SK-N-SH treated with all-trans-retinoic acid at 6 μM for 48 hours (cell line): ENCODE measurements around the gene PRPF8.

Experiments
- ATAC-seq: fragments of 200-7000 bp; cut with Tn5 transposase; 3 replicates; pipeline ENCODE4 v1.9.1; 2020; ENCODE audit warnings: mild to moderate bottlenecking, moderate library complexity
- BACH2 ChIP-seq: fragments of 250-450 bp; sonication (Bioruptor Pico); IDR thresholded peaks from 2 replicates; pipeline ENCODE4 v1.9.0; 2021; ENCODE audit warnings: mild to moderate bottlenecking, borderline replicate concordance
- CSDC2 ChIP-seq: fragments of 250-450 bp; sonication (Bioruptor Pico); IDR thresholded peaks from 2 replicates; pipeline ENCODE4 v1.5.0; 2020; ENCODE audit warnings: mild to moderate bottlenecking, moderate library complexity
- GLIS3 ChIP-seq: fragments of 250-450 bp; sonication (Bioruptor Pico); IDR thresholded peaks from 2 replicates; pipeline ENCODE4 v1.5.0; 2020; ENCODE audit warnings: mild to moderate bottlenecking, moderate library complexity
- ISL1 ChIP-seq: fragments of 250-450 bp; sonication (Bioruptor Pico); IDR thresholded peaks from 2 replicates; pipeline ENCODE4 v2.1.2; 2022; ENCODE audit warnings: mild to moderate bottlenecking, moderate library complexity
- OSR1 ChIP-seq: fragments of 250-450 bp; sonication (Bioruptor Pico); IDR thresholded peaks from 2 replicates; pipeline ENCODE4 v1.8.0; 2022; ENCODE audit warnings: moderate library complexity, mild to moderate bottlenecking, inconsistent platforms
- RARB ChIP-seq: fragments of 250-450 bp; sonication (Bioruptor Pico); IDR thresholded peaks from 2 replicates; pipeline ENCODE4 v1.8.0; 2021; ENCODE audit warnings: mild to moderate bottlenecking, moderate library complexity
- SNAI2 ChIP-seq: fragments of 250-450 bp; sonication (Bioruptor Pico); IDR thresholded peaks from 2 replicates; pipeline ENCODE4 v1.5.0; 2020; ENCODE audit warnings: mild to moderate bottlenecking, moderate library complexity
- TOX ChIP-seq: fragments of 250-450 bp; sonication (Bioruptor Pico); IDR thresholded peaks from 2 replicates; pipeline ENCODE4 v1.8.0; 2021; ENCODE audit warnings: mild to moderate bottlenecking, moderate library complexity, borderline replicate concordance
- ZFP30 ChIP-seq: fragments of 450-650 bp; formaldehyde crosslinking; IDR thresholded peaks from 2 replicates; pipeline ENCODE4 v1.5.0; 2022; ENCODE audit warnings: mild to moderate bottlenecking, moderate library complexity
- ZNF70 ChIP-seq: fragments of 450-650 bp; formaldehyde crosslinking; IDR thresholded peaks from 2 replicates; pipeline ENCODE4 v1.5.0; 2020; ENCODE audit warnings: mild to moderate bottlenecking, moderate library complexity
- TF ChIP-seq, protein P1 (sequence below): fragments of 250-450 bp; sonication (Bioruptor Pico); IDR thresholded peaks from 2 replicates; pipeline ENCODE4 v1.5.1; 2020; ENCODE audit warnings: low read depth, mild to moderate bottlenecking, moderate library complexity
- TF ChIP-seq, protein P2 (sequence below): fragments of 250-450 bp; sonication (Bioruptor Pico); IDR thresholded peaks from 2 replicates; pipeline ENCODE4 v1.8.0; 2020; ENCODE audit warnings: mild to moderate bottlenecking, moderate library complexity, borderline replicate concordance
- TF ChIP-seq, protein P3 (sequence below): fragments of 250-450 bp; sonication (Bioruptor Pico); IDR thresholded peaks from 2 replicates; pipeline ENCODE4 v1.5.0; 2020; ENCODE audit warnings: mild to moderate bottlenecking, moderate library complexity
- TF ChIP-seq, protein P4 (sequence below): fragments of 250-450 bp; sonication (Bioruptor Pico); IDR thresholded peaks from 2 replicates; pipeline ENCODE4 v1.8.0; 2021; ENCODE audit warnings: low read depth, mild to moderate bottlenecking, moderate library complexity, borderline replicate concordance

PRPF8 gene

DNA sequence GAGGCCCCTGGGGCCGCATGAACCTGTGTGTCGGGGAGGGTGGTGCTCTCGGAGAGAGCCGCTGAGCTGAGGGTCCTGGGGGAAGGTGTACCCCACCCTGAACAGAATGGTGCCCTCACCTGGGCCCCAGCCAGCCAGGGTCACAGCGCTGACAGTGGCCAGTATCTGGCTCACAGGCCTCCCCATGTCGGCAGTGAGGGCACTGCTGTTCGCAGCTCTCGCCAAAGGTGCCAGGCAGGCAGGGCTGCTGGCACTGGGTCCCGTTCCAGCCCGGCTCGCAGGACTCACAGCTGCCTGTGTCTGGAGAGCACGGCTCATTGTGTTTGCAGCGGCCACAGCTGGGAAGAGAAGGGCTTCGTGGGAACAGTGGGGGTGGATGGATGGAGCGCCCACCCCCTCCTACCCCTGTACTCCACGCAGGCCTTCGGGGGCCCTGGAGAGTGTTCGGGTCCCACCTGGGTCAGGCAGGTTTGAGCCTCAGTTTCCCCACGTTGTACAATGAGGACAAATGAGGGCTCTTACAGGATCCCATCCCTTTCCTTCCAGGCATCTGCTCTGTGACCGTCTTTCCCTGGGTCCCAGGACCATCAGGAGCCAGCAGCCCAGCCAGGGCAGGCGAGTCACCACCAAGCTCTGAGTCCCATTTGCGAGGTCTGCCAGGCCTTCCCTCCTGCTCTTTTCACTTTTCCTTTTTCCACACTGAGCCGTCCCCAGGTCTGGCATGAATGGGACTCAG lies 44.2 kb downstream of the PRPF8 start:
- ATAC-seq: no peak
- TF ChIP-seq, protein P1, sequence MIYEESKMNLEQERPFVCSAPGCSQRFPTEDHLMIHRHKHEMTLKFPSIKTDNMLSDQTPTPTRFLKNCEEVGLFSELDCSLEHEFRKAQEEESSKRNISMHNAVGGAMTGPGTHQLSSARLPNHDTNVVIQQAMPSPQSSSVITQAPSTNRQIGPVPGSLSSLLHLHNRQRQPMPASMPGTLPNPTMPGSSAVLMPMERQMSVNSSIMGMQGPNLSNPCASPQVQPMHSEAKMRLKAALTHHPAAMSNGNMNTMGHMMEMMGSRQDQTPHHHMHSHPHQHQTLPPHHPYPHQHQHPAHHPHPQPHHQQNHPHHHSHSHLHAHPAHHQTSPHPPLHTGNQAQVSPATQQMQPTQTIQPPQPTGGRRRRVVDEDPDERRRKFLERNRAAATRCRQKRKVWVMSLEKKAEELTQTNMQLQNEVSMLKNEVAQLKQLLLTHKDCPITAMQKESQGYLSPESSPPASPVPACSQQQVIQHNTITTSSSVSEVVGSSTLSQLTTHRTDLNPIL (CRISPR knock-in tag): no peak
- TF ChIP-seq ZFP30 (CRISPR knock-in tag) (no peak), SNAI2 (CRISPR knock-in tag) (no peak), ISL1 (no peak), ZNF70 (no peak), BACH2 (CRISPR knock-in tag) (no peak)
- TF ChIP-seq, protein P2, sequence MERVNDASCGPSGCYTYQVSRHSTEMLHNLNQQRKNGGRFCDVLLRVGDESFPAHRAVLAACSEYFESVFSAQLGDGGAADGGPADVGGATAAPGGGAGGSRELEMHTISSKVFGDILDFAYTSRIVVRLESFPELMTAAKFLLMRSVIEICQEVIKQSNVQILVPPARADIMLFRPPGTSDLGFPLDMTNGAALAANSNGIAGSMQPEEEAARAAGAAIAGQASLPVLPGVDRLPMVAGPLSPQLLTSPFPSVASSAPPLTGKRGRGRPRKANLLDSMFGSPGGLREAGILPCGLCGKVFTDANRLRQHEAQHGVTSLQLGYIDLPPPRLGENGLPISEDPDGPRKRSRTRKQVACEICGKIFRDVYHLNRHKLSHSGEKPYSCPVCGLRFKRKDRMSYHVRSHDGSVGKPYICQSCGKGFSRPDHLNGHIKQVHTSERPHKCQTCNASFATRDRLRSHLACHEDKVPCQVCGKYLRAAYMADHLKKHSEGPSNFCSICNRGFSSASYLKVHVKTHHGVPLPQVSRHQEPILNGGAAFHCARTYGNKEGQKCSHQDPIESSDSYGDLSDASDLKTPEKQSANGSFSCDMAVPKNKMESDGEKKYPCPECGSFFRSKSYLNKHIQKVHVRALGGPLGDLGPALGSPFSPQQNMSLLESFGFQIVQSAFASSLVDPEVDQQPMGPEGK (CRISPR knock-in tag): no peak
- TF ChIP-seq, protein P3, sequence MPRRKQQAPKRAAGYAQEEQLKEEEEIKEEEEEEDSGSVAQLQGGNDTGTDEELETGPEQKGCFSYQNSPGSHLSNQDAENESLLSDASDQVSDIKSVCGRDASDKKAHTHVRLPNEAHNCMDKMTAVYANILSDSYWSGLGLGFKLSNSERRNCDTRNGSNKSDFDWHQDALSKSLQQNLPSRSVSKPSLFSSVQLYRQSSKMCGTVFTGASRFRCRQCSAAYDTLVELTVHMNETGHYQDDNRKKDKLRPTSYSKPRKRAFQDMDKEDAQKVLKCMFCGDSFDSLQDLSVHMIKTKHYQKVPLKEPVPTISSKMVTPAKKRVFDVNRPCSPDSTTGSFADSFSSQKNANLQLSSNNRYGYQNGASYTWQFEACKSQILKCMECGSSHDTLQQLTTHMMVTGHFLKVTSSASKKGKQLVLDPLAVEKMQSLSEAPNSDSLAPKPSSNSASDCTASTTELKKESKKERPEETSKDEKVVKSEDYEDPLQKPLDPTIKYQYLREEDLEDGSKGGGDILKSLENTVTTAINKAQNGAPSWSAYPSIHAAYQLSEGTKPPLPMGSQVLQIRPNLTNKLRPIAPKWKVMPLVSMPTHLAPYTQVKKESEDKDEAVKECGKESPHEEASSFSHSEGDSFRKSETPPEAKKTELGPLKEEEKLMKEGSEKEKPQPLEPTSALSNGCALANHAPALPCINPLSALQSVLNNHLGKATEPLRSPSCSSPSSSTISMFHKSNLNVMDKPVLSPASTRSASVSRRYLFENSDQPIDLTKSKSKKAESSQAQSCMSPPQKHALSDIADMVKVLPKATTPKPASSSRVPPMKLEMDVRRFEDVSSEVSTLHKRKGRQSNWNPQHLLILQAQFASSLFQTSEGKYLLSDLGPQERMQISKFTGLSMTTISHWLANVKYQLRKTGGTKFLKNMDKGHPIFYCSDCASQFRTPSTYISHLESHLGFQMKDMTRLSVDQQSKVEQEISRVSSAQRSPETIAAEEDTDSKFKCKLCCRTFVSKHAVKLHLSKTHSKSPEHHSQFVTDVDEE (CRISPR knock-in tag): no peak

DNA sequence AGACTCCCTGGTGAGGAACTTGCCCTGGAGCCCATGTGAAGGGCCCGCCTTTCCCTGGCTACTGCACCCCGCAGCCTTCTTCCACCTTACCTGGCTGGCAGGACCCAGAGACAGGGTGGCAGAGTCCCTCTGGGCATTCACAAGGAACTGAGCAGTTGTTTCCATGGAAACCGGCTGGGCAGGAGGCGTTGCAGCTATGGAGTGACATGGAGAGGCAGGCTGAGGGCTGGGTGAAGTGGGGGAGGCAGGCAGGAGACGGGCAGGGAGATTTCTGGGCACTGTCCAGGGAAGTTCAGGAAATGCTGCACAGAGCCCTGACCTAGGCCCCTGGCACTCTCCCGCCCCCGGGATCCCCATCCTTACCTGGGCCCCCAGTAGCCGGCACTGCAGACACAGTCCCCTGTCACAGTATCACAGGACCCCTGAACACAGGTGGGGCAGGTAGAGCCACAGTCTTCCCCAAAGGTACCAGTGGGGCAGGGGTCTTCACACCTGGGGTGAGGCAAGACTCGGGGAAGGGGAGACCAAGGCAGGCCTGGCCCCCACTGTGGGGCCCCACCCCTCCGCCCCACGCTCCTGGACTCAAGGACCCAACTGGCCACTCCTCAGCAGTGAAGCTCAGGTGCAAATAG lies 45.0 kb downstream of the PRPF8 start:
- no peak for ATAC-seq
- TF ChIP-seq SNAI2 (CRISPR knock-in tag): no peak
- no peak for TF ChIP-seq ZNF70
- TF ChIP-seq, protein P3 (CRISPR knock-in tag): no peak
- TF ChIP-seq, protein P2 (CRISPR knock-in tag): no peak
- TF ChIP-seq OSR1 (CRISPR knock-in tag): no peak
- TF ChIP-seq TOX (CRISPR knock-in tag): no peak
- no peak for TF ChIP-seq CSDC2 (CRISPR knock-in tag)
- TF ChIP-seq, protein P4, sequence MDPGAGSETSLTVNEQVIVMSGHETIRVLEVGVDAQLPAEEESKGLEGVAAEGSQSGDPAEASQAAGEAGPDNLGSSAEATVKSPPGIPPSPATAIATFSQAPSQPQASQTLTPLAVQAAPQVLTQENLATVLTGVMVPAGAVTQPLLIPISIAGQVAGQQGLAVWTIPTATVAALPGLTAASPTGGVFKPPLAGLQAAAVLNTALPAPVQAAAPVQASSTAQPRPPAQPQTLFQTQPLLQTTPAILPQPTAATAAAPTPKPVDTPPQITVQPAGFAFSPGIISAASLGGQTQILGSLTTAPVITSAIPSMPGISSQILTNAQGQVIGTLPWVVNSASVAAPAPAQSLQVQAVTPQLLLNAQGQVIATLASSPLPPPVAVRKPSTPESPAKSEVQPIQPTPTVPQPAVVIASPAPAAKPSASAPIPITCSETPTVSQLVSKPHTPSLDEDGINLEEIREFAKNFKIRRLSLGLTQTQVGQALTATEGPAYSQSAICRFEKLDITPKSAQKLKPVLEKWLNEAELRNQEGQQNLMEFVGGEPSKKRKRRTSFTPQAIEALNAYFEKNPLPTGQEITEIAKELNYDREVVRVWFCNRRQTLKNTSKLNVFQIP: no peak
- TF ChIP-seq ZFP30 (CRISPR knock-in tag): no peak
- no peak for TF ChIP-seq GLIS3 (CRISPR knock-in tag)
- TF ChIP-seq, protein P1 (CRISPR knock-in tag): no peak
- TF ChIP-seq RARB (CRISPR knock-in tag): no peak
- no peak for TF ChIP-seq BACH2 (CRISPR knock-in tag)
